ENCODE measurements around the gene NTRK3.

Gene NTRK3

DNA sequence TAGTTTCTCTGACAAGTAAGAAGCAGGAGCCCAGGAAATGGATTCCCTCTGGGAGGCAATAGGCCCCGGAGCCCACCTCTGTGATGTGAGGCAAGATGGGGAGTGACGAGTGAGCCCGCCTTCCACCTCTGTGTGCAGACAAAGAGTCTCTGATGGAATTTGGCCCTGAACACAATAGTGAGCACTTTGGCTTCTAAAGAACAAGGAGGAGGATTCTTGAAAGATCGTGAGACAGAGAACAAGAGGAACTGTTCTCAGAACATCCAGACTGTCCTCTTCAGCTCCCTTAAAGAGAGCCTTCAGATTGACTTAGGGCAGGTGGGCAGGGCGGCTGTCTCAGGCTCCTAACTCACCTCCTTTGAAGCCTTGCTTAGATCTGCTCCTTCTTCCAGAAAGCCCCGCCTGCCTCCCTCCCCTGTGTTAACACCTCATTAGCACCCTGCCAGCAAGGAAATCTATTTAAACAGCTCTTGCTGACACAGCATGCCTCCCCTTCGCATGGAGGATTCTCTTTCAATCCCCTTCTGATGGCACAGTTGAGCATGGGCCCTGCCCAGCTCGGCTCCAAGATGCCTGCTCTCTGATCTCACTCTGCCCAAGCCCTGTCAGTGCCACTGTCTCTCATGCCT, 430.3 kb downstream of the NTRK3 start:
- DNase-seq (ENCODE audit: low read depth in 2 of 2): no peak

DNA sequence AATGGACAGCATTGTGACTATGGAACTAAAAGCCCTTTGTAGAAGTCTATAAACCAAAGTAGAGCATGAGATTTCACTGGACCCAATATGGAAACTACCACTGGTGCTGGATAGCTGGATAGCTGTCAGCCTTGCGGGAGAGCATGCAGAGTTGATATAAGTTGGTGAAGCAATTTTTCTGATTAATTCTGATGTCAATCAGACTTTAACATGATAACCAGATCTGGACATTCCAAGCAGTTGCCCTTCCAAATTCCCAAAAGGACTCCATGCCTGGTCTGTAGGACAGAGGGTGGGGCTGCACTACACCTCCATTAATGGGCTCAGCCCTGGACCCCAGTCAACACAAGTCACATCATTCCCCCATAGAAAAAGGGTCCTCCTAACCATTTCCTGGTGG, 437.8 kb downstream of the NTRK3 start:
- no peak for DNase-seq (ENCODE audit: low read depth in 2 of 2)

DNA sequence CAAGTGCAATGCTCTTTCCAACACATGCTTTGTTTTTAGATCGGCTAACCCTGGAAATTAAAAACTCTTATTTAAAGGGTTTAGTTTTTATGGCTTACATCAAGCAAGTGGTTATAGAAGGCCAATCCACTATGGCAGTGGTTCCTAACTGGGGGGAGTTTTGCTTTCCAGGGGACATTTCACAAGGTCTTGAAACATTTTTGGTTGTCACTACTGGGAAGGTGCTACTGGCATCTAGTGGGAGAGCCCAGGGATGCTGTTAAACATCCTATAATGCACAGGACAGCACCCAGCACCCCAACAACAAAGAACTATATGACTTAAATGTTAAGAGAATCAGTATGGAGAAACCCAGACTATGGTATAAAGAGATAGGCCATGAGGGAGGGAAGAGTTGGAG, 439.0 kb downstream of the NTRK3 start:
- no peak for DNase-seq (ENCODE audit: low read depth in 2 of 2)

DNA sequence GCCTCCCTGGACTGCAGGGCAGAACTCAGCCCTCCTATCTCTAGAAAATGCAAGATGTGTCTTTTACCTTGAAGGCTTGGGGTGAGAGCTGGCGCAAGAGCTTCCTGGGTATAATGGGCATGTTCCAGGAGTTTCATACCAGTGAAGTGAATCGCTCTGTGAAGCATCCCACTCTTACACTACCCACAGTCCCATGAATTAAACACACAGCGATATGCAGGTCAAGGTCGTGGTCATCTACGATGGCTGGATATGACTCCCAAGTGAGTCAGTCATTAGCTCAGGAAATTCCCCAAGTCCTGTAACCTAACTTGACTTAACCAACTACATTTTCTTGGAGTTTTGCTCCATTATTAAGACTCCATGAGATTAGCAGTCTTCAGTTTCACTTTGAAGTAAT, 439.7 kb downstream of the NTRK3 start:
- no peak for DNase-seq (ENCODE audit: low read depth in 2 of 2)

DNA sequence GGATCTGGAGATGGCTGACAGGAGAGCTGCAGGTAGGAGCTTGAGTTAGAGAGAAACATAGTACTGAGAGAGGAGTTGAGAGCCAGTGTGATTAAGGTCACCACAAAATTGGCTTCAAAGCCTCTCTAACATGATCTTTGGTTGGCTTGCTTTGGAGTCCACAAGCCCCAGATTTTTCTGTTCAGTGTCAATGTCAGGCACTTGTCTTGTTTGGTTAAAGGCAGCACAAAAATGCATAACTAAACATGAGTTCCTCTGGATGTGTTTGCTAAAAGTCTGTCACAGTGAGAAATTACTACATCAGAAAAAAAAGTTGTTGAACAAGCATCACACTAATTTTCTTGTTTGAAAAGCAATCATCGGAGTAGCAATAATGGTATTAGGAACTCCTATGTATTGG, 440.5 kb downstream of the NTRK3 start:
- no peak for DNase-seq (ENCODE audit: low read depth in 2 of 2)

All from activated CD8-positive, alpha-beta memory T cell treated with anti-CD3 and anti-CD28 coated beads for 4 hours (primary cell).